HG03280 (cell line): ENCODE data around the gene RRM1.
"Not testable (repeated sequence)": the region's sequence is repeated elsewhere in the genome, so short reads cannot be mapped to it uniquely, and the experiment has no call there.

Experiments
- ATAC-seq: cut with Tn5 transposase; IDR thresholded peaks from one replicate; pipeline ENCODE4 v1.9.1; 2021; ENCODE audit warnings: mild to moderate bottlenecking, moderate library complexity; ENCODE audit not compliant: unreplicated experiment

Gene RRM1

DNA sequence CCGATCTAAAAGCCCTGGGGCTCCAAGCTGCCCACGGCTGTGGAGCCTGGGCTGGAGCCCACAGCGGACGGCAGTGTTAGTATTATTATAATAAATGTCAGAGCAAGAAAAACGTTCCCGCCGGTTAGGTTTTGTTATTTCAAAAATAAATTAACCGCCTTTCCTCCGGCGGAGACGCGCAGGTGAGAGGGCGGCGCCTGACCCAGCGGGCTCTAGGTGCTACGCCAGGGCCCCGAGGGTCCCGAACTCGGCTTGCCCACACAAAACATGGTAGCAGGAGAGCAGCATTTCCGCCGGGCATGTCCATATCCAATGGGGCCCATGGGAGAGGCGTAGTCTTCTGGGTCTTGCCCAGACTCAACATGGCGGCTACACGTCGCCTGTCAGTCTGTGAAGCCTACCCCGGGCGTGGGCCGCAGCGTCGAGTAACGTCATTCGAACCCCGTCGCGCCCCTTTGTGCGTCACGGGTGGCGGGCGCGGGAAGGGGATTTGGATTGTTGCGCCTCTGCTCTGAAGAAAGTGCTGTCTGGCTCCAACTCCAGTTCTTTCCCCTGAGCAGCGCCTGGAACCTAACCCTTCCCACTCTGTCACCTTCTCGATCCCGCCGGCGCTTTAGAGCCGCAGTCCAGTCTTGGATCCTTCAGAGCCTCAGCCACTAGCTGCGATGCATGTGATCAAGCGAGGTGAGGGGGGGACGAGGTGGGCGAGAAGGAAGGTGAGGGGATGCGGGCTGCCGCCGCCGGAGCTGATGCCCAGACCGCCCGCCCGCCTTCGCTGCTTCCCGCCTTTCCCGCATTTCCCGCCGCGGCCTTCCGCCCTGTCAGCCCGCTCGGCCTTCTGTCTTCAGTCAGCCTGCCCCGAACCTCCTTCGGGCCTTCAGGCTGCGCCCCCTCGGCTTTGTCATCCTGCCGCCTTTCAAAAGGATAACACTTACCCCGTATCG lies at the start of gene RRM1:
RRM1 (plus strand) TSS at position 452 of the 944 bp plus-strand sequence; CDS start at position 666, 214 bp downstream.
- ATAC-seq = peak; percentile 94

DNA sequence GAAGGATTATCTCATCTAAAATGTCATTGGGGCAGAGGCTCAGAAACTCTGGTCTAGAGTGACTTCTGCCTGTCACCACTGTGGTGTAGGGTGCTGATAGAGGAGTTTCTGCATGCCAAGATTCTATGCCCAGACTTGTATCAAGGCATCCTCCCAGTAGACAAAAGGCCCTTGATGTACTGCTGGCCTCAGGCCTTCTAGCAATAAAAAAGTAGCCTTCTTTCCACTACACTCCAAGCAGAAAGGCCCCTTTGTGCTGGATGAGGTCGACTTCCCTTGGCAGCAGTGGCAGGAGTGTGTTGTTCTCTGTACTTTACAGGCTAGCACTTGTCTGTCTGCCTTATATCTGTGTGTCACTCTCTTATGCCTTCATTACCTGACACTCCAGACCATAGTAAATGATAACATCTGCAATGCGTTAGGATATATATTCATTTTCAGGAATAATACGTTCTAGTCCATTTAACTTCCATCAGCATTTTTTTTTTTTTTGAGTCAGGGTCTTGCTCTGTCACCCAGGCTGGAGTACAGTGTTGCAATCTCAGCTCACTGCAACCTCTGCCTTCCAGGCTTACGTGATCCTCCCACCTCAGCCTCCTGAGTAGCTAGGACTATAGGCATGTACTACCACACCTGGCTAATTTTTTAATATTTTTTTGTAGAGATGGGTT lies 49.5 kb upstream of the RRM1 start:
- no peak for ATAC-seq

DNA sequence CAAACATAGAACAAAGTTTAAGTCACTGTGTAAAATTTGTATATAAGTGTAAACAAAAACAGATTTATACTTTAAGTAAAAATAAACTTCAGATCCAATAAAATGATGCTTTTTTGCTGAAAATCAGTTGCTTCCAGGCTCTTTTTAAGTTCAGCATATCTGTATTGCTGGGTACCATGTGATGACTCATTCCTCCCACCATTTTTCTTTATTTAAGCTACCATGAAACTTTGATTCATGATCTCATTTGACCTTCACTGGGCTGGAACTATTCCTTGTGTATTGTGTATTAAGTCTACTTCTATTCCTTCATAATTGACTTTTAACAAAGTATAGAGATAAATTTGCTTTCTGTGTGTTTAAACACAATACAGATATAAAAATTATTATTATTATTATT lies 46.3 kb upstream of the RRM1 start:
- ATAC-seq = no peak

DNA sequence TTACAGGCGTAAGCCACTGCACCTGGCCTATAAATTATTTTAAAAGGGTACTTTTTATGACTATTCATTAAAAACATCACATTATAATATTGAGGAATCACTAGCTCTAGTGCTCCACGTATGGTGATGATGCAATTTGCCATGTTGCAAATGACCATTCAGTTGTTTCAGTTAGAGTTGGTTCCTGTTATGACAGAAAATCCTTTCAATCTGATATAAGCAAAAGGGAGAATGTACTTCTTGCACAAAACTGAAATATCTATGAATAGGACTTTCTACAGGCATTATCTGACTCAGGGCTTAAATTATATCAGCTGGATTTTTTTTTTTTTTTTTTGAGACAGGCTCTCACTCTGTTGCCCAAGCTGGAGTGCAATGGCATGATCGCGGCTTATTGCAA lies 45.6 kb upstream of the RRM1 start:
- ATAC-seq = no peak

DNA sequence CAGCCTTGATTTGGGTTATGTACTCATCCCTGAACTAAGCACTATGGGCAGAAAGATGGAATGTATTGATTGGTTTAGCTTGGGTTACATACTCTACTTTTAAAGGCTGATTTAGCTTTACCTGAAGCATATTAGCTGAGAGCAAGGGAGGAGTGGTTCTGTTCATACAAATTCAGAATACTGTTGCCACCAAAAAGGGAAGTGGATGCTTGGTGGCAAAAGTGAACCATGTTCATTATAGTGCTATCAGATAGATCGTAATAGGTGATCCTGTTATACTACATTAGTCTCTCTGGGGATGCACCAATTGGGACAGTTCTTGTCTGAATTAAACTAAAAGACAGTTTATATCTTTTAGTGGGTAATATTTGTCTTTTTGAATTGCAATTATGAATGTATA lies 44.5 kb upstream of the RRM1 start:
- ATAC-seq = no peak

DNA sequence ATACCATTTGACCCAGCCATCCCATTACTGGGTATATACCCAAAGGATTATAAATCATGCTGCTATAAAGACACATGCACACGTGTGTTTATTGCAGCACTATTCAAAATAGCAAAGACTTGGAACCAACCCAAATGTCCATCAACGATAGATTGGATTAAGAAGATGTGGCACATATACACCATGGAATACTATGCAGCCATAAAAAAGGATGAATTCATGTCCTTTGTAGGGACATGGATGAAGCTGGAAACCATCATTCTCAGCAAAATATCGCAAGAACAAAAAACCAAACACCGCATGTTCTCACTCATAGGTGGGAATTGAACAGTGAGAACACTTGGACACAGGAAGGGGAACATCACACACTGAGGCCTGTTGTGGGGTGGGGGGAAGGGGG lies 41.4 kb upstream of the RRM1 start:
- not testable (repeated sequence) for ATAC-seq

DNA sequence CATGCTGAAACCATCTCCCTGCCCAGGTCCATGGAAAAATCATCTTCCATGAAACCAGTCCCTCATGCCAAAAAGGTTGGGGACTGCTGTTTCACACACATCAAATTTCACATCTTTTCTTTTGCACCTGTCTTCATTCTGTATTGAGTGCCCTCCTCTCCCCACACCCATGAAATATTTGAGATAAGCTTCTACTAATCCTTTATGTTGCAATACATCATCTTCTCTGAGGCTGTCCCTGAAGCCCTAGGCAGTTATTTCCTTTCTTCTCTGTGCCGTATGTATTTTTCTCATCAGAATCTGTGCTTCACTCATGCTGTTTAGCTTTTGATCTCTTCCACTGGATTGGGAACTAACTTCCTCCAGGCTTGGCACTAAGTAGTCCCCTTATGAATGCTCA lies 40.0 kb upstream of the RRM1 start:
- ATAC-seq = no peak

DNA sequence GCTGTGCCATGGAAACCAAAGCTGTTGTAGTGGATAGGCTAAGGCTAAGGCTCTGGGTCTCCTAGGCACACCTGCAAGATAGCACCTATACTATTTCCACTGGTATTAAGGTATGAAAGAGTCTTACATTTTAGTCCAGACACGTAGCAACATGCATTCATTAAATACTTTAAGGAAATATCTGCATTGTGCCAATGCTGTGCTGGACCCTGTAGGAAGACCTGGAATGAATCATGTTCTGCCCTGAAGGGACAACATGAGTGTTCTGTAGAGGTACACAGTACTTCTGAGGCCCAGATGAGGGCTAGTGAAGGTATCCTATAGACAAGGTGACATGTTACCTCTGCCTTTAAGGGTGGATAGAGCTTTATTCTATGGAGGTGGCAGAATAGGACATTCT lies 35.2 kb upstream of the RRM1 start:
- ATAC-seq = no peak

DNA sequence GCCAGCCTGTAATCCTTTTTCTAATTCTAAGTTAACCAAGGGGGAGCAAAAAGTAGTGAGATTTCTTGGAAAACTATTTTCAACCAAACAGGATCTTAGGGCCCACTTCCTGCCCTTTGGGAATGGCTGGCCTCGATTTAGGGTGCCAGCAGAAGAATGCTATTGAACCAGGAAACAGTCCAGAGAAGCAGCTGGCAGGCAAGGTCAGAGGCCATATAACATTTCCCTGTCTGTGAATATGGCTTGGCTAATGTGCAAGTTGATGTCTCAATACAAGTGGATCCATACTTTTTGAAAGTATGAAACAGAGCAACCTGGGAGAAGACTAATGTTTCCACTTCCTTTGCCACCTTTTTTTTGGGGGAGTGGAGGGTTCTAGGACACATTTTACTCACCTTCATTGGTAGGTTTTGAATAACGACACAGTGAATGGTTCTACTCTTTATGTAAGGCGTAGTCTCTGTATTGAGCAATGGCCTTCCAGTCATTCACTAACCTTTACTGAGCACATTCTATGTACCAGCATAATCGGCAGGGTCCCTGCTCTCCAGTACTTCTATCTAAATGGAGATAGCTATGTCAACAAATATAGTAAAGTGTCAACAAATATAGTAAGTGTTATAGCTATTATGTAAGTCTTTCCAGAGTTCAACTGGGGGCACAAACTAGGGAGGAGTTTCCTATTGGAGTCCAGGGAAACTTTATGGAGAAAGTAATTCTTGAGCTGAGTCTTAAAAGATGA lies 34.2 kb upstream of the RRM1 start:
- no peak for ATAC-seq

DNA sequence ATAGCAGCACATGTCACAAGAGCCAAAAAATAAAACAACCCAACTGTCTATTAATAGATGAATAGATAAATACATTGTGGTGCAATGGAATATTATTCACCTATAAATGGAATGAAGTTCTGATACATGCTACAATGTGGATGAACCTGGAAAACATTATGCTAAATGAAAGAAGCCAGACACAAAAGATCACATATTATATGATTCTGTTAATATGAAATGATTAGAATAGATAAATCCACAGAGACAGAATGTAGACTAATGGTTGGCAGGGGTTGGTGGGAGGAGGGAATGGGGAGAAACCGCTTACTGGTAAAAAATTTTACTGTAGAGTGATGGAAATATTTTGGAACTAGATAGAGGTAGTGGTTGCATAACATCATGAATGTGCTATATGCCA lies 32.9 kb upstream of the RRM1 start:
- no peak for ATAC-seq

DNA sequence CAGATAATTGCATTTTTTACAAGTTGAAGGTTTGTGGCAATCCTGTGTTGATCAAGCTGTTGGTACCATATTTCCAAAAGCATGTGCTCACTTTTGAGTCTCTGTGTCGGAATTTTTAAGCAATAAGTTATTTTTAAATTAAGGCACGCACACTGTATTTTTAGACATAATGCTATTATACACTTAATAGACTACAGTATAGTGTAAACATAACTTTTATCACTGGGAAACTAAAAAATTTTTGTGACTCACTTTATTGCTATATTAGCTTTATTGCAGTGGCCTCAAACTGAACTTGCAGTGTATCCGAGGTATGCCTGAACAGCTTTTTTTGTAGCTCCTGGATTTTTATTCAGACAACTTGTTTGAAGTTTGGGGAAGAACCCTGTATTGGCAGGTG lies 31.3 kb upstream of the RRM1 start:
- ATAC-seq = no peak

DNA sequence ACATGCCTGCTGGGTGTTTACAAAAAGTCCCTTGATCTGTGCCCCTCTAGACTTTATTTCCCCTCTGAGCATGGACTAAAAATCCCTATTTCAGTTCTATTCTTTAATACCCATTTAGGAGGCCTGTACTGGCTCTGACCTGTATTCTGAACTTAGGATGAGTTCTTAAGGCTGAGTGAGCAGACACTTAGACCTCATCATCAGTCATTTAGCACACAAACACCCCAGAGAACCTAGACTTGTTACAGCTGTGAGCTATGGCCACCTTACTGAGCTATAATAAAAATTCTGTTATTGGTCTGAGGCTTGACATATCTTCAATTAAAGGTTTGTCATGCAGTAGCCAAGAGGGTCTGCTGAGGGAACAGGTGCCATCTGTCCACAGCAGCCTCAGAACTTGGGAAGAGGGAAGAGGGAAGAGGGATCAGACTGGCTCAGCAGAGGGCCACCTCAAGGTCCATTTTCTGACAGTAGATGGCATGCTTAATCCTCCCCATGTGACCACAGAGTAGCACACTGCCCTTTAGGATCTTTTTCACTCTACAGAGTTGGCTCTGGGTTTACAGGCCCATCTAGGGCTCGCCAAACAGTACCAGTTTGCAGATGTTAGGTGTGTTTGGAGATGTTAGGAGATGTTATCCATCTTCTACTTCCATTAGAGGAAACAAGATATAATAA lies 30.2 kb upstream of the RRM1 start:
- no peak for ATAC-seq

DNA sequence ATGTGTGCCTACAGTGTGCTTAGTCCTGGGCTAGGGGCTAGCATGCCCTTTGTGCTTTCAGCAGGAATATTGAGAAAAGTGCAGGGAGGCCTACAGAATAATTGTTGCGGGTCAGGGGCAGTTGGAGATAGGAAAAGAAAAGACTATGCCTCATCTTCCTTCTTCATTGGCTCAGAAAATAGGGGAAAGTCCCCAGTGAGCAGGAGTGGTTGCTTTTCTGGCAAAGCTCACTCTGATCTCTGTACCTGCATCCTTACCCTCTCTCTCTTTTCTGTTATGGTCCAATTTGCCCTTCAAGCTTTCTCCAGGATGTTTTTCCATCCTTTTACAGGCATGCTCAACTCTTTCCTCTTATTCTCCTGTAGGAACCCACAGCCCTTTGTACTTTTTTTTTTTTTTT lies 29.5 kb upstream of the RRM1 start:
- no peak for ATAC-seq

DNA sequence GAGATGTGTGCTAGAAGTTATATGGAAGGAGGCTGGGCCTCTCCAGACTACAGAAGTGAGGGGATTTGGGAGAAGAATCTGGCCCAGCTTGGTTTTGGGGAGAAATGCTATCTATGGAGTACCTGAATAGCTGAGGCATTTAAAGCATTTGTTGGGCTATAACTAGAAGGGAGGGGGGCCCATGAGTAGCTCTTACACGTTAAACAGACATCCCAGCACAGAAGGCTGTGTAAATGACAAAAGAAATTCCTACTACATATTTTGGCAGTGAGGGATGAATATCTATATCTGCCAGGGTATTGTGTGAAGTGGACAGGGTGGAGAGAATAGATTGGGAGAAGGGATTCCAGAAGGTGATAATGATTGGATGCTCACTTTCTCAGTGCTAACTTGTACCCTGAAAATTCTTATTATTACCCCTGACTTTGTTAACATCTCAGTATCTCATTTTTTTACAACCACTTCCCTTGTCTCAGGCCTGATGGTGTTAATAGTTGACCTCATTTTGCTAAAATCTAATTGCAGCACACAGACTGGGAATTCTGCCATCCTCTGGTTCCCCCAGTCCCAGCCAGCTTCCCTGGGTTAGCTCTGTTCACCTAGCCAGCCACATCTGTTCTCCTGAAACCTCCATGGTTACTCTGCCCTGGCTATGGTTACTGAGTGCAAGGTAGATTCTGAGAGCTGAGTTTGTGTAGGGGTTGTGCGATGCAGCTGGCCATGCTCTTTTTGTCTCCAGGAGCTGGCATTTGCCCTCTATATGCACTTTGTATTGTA lies 28.8 kb upstream of the RRM1 start:
- ATAC-seq = no peak

DNA sequence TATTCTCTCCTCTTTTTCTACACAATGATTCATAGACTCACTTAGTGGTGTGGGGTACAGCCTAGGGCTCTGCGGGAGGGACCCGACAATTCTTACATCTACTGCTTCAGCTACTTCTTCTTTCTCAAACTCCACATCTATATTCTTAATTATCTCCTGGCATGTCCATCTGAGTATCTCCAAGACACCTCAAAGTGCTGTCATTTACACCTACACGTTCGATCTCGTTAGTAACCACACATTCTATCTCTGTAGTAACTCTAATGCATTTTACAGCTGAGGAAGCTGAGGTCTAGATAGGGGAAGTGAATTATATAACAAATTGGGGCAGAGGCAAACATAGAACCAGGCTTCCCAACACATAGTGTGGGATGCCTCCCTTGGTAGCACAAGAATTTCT lies 27.7 kb upstream of the RRM1 start:
- ATAC-seq = no peak

DNA sequence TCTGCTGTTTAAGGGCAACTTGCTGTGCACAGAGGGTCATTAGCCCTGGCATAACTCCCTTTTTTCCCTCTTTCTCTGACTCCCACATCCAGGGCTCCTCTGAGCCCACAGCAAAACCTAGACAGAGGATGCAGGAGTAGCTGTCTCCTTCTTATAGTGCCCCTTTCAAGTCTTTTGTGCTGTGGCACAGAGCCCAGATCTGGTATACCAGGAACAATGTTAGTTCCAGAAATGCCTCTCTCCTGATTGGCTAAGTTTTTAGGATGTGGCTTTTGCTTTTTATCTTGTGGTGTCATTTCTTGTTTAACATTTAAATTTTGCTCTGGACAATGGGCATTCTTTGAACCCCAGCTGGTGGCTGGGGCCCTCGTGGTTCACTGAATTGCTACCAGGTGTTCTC lies 25.6 kb upstream of the RRM1 start:
- no peak for ATAC-seq

DNA sequence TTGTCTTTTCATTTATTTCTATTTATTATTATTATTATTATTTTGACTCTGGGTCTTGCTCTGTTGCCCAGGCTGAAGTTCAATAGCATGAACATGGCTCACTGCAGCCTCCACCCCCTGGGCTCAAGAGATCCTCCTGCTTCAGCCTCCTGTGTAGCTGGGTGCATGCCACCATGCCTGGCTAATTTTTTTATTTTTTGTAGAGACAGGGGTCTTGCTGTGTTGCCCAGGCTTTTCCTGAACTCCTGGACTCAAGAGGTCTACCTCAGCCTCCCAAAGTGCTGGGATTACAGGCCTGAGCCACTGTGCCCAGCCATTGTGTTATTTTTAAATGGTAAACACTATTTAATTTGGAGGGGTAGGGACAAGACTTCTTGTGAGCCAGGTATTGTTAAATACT lies 23.3 kb upstream of the RRM1 start:
- no peak for ATAC-seq

DNA sequence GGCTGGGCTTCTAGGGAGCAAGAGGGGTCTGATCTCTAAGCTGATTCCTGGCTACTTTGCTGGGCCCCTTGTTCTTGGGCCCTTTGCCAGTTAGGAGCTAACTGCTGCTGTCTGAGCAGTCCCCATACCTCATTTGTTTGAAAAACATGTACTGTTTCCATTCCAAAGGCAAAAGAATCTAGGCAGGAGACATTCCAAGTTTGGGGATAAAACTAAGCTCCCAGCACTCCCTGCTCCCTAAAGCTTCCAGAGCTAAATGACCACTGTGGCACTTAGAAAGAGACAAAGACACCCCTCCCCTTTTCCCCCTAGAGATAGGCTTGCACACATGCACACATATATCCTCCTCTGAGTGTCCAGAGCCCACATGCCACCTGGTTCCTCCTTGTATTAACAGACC lies 22.7 kb upstream of the RRM1 start:
- no peak for ATAC-seq

DNA sequence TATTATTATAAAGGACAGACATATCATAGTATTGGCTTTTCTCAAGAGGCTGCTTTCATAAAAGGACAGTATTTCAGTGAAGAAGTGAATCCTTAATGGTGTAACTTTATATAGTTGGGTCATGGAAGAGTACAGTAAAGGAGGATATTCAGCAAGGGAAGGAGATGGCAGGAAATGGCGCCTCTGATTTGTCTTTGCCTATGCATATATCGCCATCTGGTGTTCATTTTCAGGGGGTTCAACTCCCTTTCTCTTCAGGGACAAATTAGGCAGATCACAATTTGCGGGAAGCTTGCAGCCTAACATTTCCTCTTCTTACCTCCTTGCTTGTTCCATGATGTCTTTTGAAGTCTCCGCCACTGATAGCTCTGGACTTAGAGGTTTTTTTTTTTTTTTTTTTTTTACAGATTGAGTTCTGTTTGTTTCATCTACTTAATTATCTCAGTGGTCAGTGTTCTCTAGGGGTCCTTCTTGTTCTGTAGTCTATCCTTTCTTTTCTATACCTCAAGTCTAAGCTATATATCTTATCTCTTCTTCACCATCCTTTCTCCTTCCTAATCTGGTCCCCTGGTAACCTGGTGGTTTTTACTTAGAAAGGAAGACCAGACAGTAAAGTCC lies 21.8 kb upstream of the RRM1 start:
- ATAC-seq = no peak

DNA sequence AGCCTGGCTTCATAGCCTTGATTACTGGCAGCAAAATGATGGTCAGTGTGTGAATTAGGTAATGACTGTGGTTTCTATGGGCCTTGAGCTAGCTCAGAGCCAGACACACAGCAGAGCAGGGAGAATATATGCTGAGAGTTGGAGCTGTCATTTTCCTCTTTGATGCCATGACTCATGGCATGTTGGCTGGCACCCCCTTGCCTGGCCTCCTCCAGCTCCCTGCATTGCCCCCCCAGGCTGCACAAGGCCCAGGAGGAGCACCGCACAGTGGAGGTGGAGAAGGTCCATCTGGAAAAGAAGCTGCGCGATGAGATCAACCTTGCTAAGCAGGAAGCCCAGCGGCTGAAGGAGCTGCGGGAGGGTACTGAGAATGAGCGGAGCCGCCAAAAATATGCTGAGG lies 20.3 kb upstream of the RRM1 start:
- no peak for ATAC-seq
